ENCODE data around the gene PFDN1.

- TF ChIP-seq CTCF (conservative IDR thresholded peaks at IDR 0.05; ENCODE audit: low read depth, low read length) (no peak), EZH2 (IDR thresholded peaks at IDR 0.05; ENCODE audit: borderline replicate concordance, low read depth, low read length, poor library complexity, severe bottlenecking) (no peak)
Observed at GRCh38 chr5:140223567-140223966, 79.3 kb downstream of the PFDN1 start.

All from A673 (cell line).